ENCODE measurements around the gene CLEC5A.

The CLEC5A gene

GRCh38 chr7:141949021-141949420 lies 2.2 kb upstream of the CLEC5A start:
- H4K20me1 ChIP-seq (ENCODE audit: insufficient read depth, low read length) = no peaks in the 10 kb centered on the region
- no peak overlapping the region for H3K4me2 ChIP-seq (ENCODE audit: low read length)
- no peak for TF ChIP-seq CTCF (IDR thresholded peaks at IDR 0.05; ENCODE audit: low read depth, low read length)
- no peak for TF ChIP-seq EZH2phosphoT487 (IDR thresholded peaks at IDR 0.05; ENCODE audit: low read depth)
- H3K79me2 ChIP-seq (ENCODE audit: low read length) = no peaks in the 10 kb centered on the region
- H3K27ac ChIP-seq (ENCODE audit: low read length) = no peak overlapping the region
- H3K27me3 ChIP-seq (ENCODE audit: low read depth, low read length) = no peaks in the 10 kb centered on the region
- H2AFZ ChIP-seq (ENCODE audit: low read depth, low read length) = no peak overlapping the region
- no peaks in the 10 kb centered on the region for H3K36me3 ChIP-seq (replicated peaks; ENCODE audit: low read depth, low read length)
- H3K4me3 ChIP-seq (ENCODE audit: low read length) = no peak overlapping the region
- H3K9ac ChIP-seq (ENCODE audit: low read length) = no peak overlapping the region
- no peaks in the 10 kb centered on the region for H3K9me3 ChIP-seq (ENCODE audit: insufficient read depth, low read length)
- no peaks in the 10 kb centered on the region for H3K4me1 ChIP-seq (ENCODE audit: low read length)

- no peak overlapping the region for H2AFZ ChIP-seq (ENCODE audit: low read depth, low read length)
- H3K4me3 ChIP-seq (ENCODE audit: low read length) = no peak overlapping the region
- H3K27me3 ChIP-seq (ENCODE audit: low read depth, low read length) = no peaks in the 10 kb centered on the region
- no peak for TF ChIP-seq CTCF (IDR thresholded peaks at IDR 0.05; ENCODE audit: low read depth, low read length)
- no peak for TF ChIP-seq EZH2phosphoT487 (IDR thresholded peaks at IDR 0.05; ENCODE audit: low read depth)
- no peaks in the 10 kb centered on the region for H3K79me2 ChIP-seq (ENCODE audit: low read length)
- no peak overlapping the region for H3K4me2 ChIP-seq (ENCODE audit: low read length)
- H3K36me3 ChIP-seq (replicated peaks; ENCODE audit: low read depth, low read length) = no peaks in the 10 kb centered on the region
- no peaks in the 10 kb centered on the region for H4K20me1 ChIP-seq (ENCODE audit: insufficient read depth, low read length)
- no peak overlapping the region for H3K9ac ChIP-seq (ENCODE audit: low read length)
- H3K9me3 ChIP-seq (ENCODE audit: insufficient read depth, low read length) = no peaks in the 10 kb centered on the region
- H3K4me1 ChIP-seq (ENCODE audit: low read length) = no peaks in the 10 kb centered on the region
- H3K27ac ChIP-seq (ENCODE audit: low read length) = no peak overlapping the region
Observed at GRCh38 chr7:141945356-141945755, 1.4 kb downstream of the CLEC5A start.

- TF ChIP-seq CTCF (IDR thresholded peaks at IDR 0.05; ENCODE audit: low read depth, low read length) (no peak), EZH2phosphoT487 (IDR thresholded peaks at IDR 0.05; ENCODE audit: low read depth) (no peak)
- H3K27ac ChIP-seq (ENCODE audit: low read length) = no peak overlapping the region
Observed at GRCh38 chr7:141944811-141945210, 2.0 kb downstream of the CLEC5A start.

GRCh38 chr7:141943846-141944245 lies 2.9 kb downstream of the CLEC5A start:
- Histone ChIP-seq H3K79me2 (ENCODE audit: low read length) (no peaks in the 10 kb centered on the region), H3K27ac (ENCODE audit: low read length) (no peak overlapping the region), H3K4me3 (ENCODE audit: low read length) (no peak overlapping the region), H2AFZ (ENCODE audit: low read depth, low read length) (no peak overlapping the region), H3K27me3 (ENCODE audit: low read depth, low read length) (no peaks in the 10 kb centered on the region), H3K9ac (ENCODE audit: low read length) (no peak overlapping the region), H3K9me3 (ENCODE audit: insufficient read depth, low read length) (no peaks in the 10 kb centered on the region), H3K4me1 (ENCODE audit: low read length) (no peaks in the 10 kb centered on the region), H3K36me3 (replicated peaks; ENCODE audit: low read depth, low read length) (no peaks in the 10 kb centered on the region), H3K4me2 (ENCODE audit: low read length) (no peak overlapping the region), H4K20me1 (ENCODE audit: insufficient read depth, low read length) (no peaks in the 10 kb centered on the region)
- TF ChIP-seq CTCF (IDR thresholded peaks at IDR 0.05; ENCODE audit: low read depth, low read length) (no peak), EZH2phosphoT487 (IDR thresholded peaks at IDR 0.05; ENCODE audit: low read depth) (no peak)

More at GRCh38 chr7:141944811-141945210, 2.0 kb downstream of the CLEC5A start:
- H3K9ac ChIP-seq (ENCODE audit: low read length) = no peak overlapping the region
- no peaks in the 10 kb centered on the region for H3K79me2 ChIP-seq (ENCODE audit: low read length)
- no peaks in the 10 kb centered on the region for H3K9me3 ChIP-seq (ENCODE audit: insufficient read depth, low read length)
- no peak overlapping the region for H2AFZ ChIP-seq (ENCODE audit: low read depth, low read length)
- H3K4me3 ChIP-seq (ENCODE audit: low read length) = no peak overlapping the region
- no peaks in the 10 kb centered on the region for H3K4me1 ChIP-seq (ENCODE audit: low read length)
- H3K36me3 ChIP-seq (replicated peaks; ENCODE audit: low read depth, low read length) = no peaks in the 10 kb centered on the region
- H3K27me3 ChIP-seq (ENCODE audit: low read depth, low read length) = no peaks in the 10 kb centered on the region
- H3K4me2 ChIP-seq (ENCODE audit: low read length) = no peak overlapping the region
- H4K20me1 ChIP-seq (ENCODE audit: insufficient read depth, low read length) = no peaks in the 10 kb centered on the region
